Ovary (tissue), 3 donors: ENCODE results near the gene CDH23.

Experiments used
- POLR2A ChIP-seq: fragments of 450-650 bp; IDR thresholded peaks from one replicate; pipeline ENCODE4 v1.6.1; 2017; ENCODE audit warnings: antibody characterized with exemption, mild to moderate bottlenecking, moderate library complexity
- TF ChIP-seq, protein P1 (sequence below), 3 donors: fragments of 450-650 bp in 2 of 3; fragments of 200-600 bp in 1 of 3; IDR thresholded peaks; one replicate each; pipeline versions ENCODE4 v1.5.1 to v1.8.0; 2016 to 2022; ENCODE audit warnings: antibody characterized with exemption in 3 of 3, mild to moderate bottlenecking in 1 of 3
- donor health status: DM: no; HTN: no; CAD: no.

DNA sequence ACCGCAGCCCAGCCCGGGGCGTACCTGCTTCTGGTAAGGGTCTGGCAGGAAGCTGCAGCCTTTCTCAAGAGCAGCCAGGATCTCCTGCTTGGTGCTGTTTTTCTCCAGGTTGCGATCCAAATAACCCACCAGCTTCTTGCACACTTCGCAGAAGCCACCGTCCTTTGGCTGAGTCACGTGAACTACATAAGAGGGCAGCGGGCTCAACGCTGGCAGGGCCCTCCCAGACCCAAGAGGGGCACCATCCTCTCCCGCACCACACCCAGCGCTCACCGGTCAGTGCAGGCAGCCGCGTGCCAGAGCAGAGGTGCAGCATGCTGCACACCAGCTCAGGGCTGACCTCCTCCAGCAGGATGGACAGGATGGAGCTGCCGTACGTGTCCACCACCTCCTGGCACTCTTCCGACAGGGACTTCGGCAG lies 422.7 kb downstream of the CDH23 start:
- TF ChIP-seq, protein P1, sequence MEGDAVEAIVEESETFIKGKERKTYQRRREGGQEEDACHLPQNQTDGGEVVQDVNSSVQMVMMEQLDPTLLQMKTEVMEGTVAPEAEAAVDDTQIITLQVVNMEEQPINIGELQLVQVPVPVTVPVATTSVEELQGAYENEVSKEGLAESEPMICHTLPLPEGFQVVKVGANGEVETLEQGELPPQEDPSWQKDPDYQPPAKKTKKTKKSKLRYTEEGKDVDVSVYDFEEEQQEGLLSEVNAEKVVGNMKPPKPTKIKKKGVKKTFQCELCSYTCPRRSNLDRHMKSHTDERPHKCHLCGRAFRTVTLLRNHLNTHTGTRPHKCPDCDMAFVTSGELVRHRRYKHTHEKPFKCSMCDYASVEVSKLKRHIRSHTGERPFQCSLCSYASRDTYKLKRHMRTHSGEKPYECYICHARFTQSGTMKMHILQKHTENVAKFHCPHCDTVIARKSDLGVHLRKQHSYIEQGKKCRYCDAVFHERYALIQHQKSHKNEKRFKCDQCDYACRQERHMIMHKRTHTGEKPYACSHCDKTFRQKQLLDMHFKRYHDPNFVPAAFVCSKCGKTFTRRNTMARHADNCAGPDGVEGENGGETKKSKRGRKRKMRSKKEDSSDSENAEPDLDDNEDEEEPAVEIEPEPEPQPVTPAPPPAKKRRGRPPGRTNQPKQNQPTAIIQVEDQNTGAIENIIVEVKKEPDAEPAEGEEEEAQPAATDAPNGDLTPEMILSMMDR (IDR thresholded peaks at IDR 0.05) = no peak
- no peak for TF ChIP-seq POLR2A
